A549 (cell line): ENCODE results near the gene RPRM. TPM values are rescaled to one million over a fixed set of nuclear protein-coding genes. Genes with fewer than 3 reads are reported as not detected.

ENCODE experiments used
- ATAC-seq, 2 experiments: fragments of 200-7000 bp in 1 of 2; fragments of >200 bp in 1 of 2; cut with Nextera tagmentation in 1 of 2; cut with Tn5 transposase in 1 of 2; 3 replicates each; pipeline versions ENCODE4 v1.8.0 to v1.9.1; 2018 to 2020; ENCODE audit warnings: mild to moderate bottlenecking in 1 of 2, moderate library complexity in 1 of 2
- CTCF ChIA-PET: fragments of 300-600 bp; sonication (Branson Sonifier 250); formaldehyde crosslinking; extraction: SDS; loops from one replicate; lab custom pipeline; 2021; ENCODE audit warnings: antibody characterized with exemption, inconsistent platforms; lab: Yijun Ruan, JAX
- POLR2A ChIA-PET: fragments of 350-600 bp; formaldehyde crosslinking; extraction: SDS; loops from one replicate; lab custom pipeline; 2021; ENCODE audit warnings: antibody characterized with exemption, inconsistent platforms; lab: Yijun Ruan, JAX
- DNase-seq, 2 experiments: peaks; one replicate each; pipeline versions ENCODE4 v3.0.0 to v3.0.0-alpha.2; 2011 to 2016; ENCODE audit warnings: low read depth in 1 of 2, low spot score in 1 of 2
- FAIRE-seq: peaks from 2 replicates; lab custom pipeline; 2011; peaks lifted over from hg19 to GRCh38; lab: Jason Lieb, UNC
- H3K27ac ChIP-seq, 2 experiments: fragments of >200 bp; sonication (Bioruptor Twin); formaldehyde crosslinking; 3 replicates each; pipeline ENCODE4 v1.5.1; 2016 to 2017
- H3K4me1 ChIP-seq: fragments of >200 bp; sonication (Bioruptor Twin); formaldehyde crosslinking; 3 replicates; pipeline ENCODE4 v1.6.1; 2016
- H3K4me2 ChIP-seq: fragments of >200 bp; sonication (Bioruptor Twin); formaldehyde crosslinking; 3 replicates; pipeline ENCODE4 v1.6.1; 2016
- H3K4me3 ChIP-seq: fragments of >200 bp; sonication (Bioruptor Twin); formaldehyde crosslinking; 3 replicates; pipeline ENCODE4 v1.5.1; 2016
- H3K9me3 ChIP-seq: fragments of >200 bp; sonication (Bioruptor Twin); formaldehyde crosslinking; 3 replicates; pipeline ENCODE4 v1.6.1; 2016
- CBX8 ChIP-seq: fragments of 200-600 bp; sonication (generic); IDR thresholded peaks from 2 replicates; pipeline ENCODE4 v1.6.1; 2016
- CEBPB ChIP-seq, 2 experiments: fragments of >200 bp in 1 of 2; sonication (Bioruptor Twin) in 1 of 2; formaldehyde crosslinking in 1 of 2; IDR thresholded peaks; 2 replicates each; pipeline ENCODE4 v1.6.1; 2012 to 2016
- CHD4 ChIP-seq: fragments of 200-600 bp; sonication (generic); IDR thresholded peaks from 2 replicates; pipeline ENCODE4 v1.6.1; 2016; ENCODE audit warnings: antibody characterized with exemption, mild to moderate bottlenecking, borderline replicate concordance
- CTCF ChIP-seq: fragments of >200 bp; sonication (Bioruptor Twin); formaldehyde crosslinking; IDR thresholded peaks from 3 replicates; pipeline ENCODE4 v1.5.1; 2016
- E2F6 ChIP-seq: IDR thresholded peaks from 2 replicates; pipeline ENCODE4 v1.6.1; 2012; ENCODE audit warnings: low read depth, borderline replicate concordance
- EHF ChIP-seq: fragments of 250-450 bp; sonication (Bioruptor Pico); IDR thresholded peaks from 2 replicates; pipeline ENCODE4 v1.5.0; 2020; ENCODE audit warnings: mild to moderate bottlenecking
- EHMT2 ChIP-seq: fragments of 200-600 bp; sonication (generic); IDR thresholded peaks from 2 replicates; pipeline ENCODE4 v1.6.1; 2016; ENCODE audit warnings: antibody characterized with exemption, low read depth, mild to moderate bottlenecking, moderate library complexity
- EP300 ChIP-seq, 2 experiments: fragments of >200 bp; sonication (Bioruptor Twin); formaldehyde crosslinking; IDR thresholded peaks; 2 replicates in 1 of 2; 3 replicates in 1 of 2; pipeline ENCODE4 v1.6.1; 2016 to 2017
- ESRRA ChIP-seq: fragments of 150-350 bp; IDR thresholded peaks from 2 replicates; pipeline ENCODE4 v1.6.1; 2014; ENCODE audit warnings: mild to moderate bottlenecking, low read length, borderline replicate concordance
- FOSB ChIP-seq: fragments of 250-450 bp; sonication (Bioruptor Pico); IDR thresholded peaks from 2 replicates; pipeline ENCODE4 v1.5.0; 2020; ENCODE audit warnings: mild to moderate bottlenecking, moderate library complexity
- FOXS1 ChIP-seq: fragments of 250-450 bp; sonication (Bioruptor Pico); IDR thresholded peaks from 2 replicates; pipeline ENCODE4 v1.5.0; 2020; ENCODE audit warnings: mild to moderate bottlenecking, moderate library complexity
- HES2 ChIP-seq: fragments of >200 bp; sonication (Bioruptor Twin); formaldehyde crosslinking; IDR thresholded peaks from 2 replicates; pipeline ENCODE4 v1.6.1; 2016
- HOXB5 ChIP-seq: fragments of 250-450 bp; sonication (Bioruptor Pico); IDR thresholded peaks from 2 replicates; pipeline ENCODE4 v1.5.0; 2020; ENCODE audit warnings: mild to moderate bottlenecking, moderate library complexity
- JUN ChIP-seq, 2 experiments: fragments of >200 bp; sonication (Bioruptor Twin); formaldehyde crosslinking; IDR thresholded peaks; 2 replicates in 1 of 2; 3 replicates in 1 of 2; pipeline ENCODE4 v1.6.1; 2016 to 2017
- JUNB ChIP-seq: fragments of >200 bp; sonication (Bioruptor Twin); formaldehyde crosslinking; IDR thresholded peaks from 2 replicates; pipeline ENCODE4 v1.6.1; 2016
- KDM1A ChIP-seq: fragments of 200-600 bp; sonication (generic); IDR thresholded peaks from 2 replicates; pipeline ENCODE4 v1.6.1; 2016; ENCODE audit warnings: low read depth, mild to moderate bottlenecking
- MAFK ChIP-seq: fragments of 450-650 bp; IDR thresholded peaks from 2 replicates; pipeline ENCODE4 v1.6.1; 2014; ENCODE audit not compliant: partially characterized antibody
- MYC ChIP-seq: IDR thresholded peaks from 2 replicates; pipeline ENCODE4 v1.6.1; 2012; ENCODE audit warnings: mild to moderate bottlenecking, inconsistent platforms, low read length, improper control_type of control experiment, borderline replicate concordance
- PHF8 ChIP-seq: fragments of 200-600 bp; sonication (generic); IDR thresholded peaks from 2 replicates; pipeline ENCODE4 v1.6.1; 2016; ENCODE audit warnings: low read depth, mild to moderate bottlenecking, antibody characterized with exemption, moderate library complexity, borderline replicate concordance
- POLR2AphosphoS2 ChIP-seq: conservative IDR thresholded peaks from 2 replicates; pipeline ENCODE4 v1.6.1; 2012; ENCODE audit warnings: low read length, improper control_type of control experiment, inconsistent platforms
- RCOR1 ChIP-seq: fragments of 150-350 bp; IDR thresholded peaks from 2 replicates; pipeline ENCODE4 v1.6.1; 2014; ENCODE audit warnings: antibody characterized with exemption, low read length, low read depth
- REST ChIP-seq: fragments of 200-600 bp; sonication (generic); IDR thresholded peaks from 2 replicates; pipeline ENCODE4 v1.6.1; 2016; ENCODE audit warnings: antibody characterized with exemption, mild to moderate bottlenecking, moderate library complexity
- SMC3 ChIP-seq: fragments of >200 bp; sonication (Bioruptor Twin); formaldehyde crosslinking; IDR thresholded peaks from 3 replicates; pipeline ENCODE4 v1.6.1; 2018; ENCODE audit warnings: inconsistent platforms
- TFCP2L1 ChIP-seq: fragments of 250-450 bp; sonication (Bioruptor Pico); IDR thresholded peaks from 2 replicates; pipeline ENCODE4 v1.5.0; 2021; ENCODE audit warnings: mild to moderate bottlenecking
- USF2 ChIP-seq: fragments of 450-650 bp; IDR thresholded peaks from 2 replicates; pipeline ENCODE4 v1.6.1; 2014; ENCODE audit warnings: antibody characterized with exemption
- ZC3H11A ChIP-seq: fragments of 450-650 bp; IDR thresholded peaks from 2 replicates; pipeline ENCODE4 v1.6.1; 2014; ENCODE audit warnings: antibody characterized with exemption, mild to moderate bottlenecking
- ZFP36 ChIP-seq: fragments of 450-650 bp; IDR thresholded peaks from 2 replicates; pipeline ENCODE4 v1.6.1; 2014; ENCODE audit warnings: borderline replicate concordance; ENCODE audit not compliant: partially characterized antibody
- ZNF302 ChIP-seq: fragments of 250-450 bp; sonication (Bioruptor Pico); IDR thresholded peaks from 2 replicates; pipeline ENCODE4 v1.9.0; 2021; ENCODE audit warnings: inconsistent platforms, mild to moderate bottlenecking, moderate library complexity
- WGBS: methylation state at CpG from one replicate; pipeline ENCODE4 v1.1.6; 2017; ENCODE audit errors: missing lambda C conversion rate; 5-methylcytosine and 5-hydroxymethylcytosine counted together
- polyA plus RNA-seq, 4 experiments: library from polyadenylated mRNA; depleted of rRNA in 3 of 4; stranded (reverse); fragments of >200 nt; fragmentation: RNase III in 1 of 4; extraction: RNeasy Plus Mini Kit Qiagen cat#74134 plus additional on column Dnase treatment in 1 of 4; gene quantifications; 2 replicates in 3 of 4; 3 replicates in 1 of 4; pipeline ENCODE4 v1.2.3, GENCODE V29; 2011 to 2017

RPRM gene
- polyA plus RNA-seq, 2 of the 4 experiments (the other 2 are of a cell fraction), result not detected

- Histone ChIP-seq H3K4me1 (no peaks in the 10 kb centered on the region), H3K4me3 (no peak overlapping the region), H3K9me3 (no peaks in the 10 kb centered on the region), H3K27ac (no peak overlapping the region), H3K4me2 (no peak overlapping the region)
- DNase-seq (no peak), FAIRE-seq (no peak), ATAC-seq (peak; percentile 30 to 47; a peak in 2 of 6 replicates)
- CTCF ChIA-PET, result interaction anchor here (0.6 kb wide), 1 partner anchor 89 kb away, joined by 3 read pairs; no protein-coding TSS in a partner anchor
- POLR2A ChIA-PET, result no interaction called here
- WGBS, result 16% methylated on average over 9 of the region's 14 CpGs
- TF ChIP-seq CTCF (no peak), POLR2AphosphoS2 (no peak), MYC (no peak), HOXB5 (CRISPR knock-in tag) (no peak), PHF8 (no peak), E2F6 (no peak), USF2 (no peak), FOSB (CRISPR knock-in tag) (no peak), ZC3H11A (no peak), EP300 (IDR thresholded peaks at IDR 0.05) (no peak), JUNB (no peak), REST (no peak), TFCP2L1 (CRISPR knock-in tag) (no peak), ZNF302 (CRISPR knock-in tag) (no peak), RCOR1 (no peak), HES2 (no peak), CBX8 (no peak), CEBPB (IDR thresholded peaks at IDR 0.05) (no peak)
Observed at GRCh38 chr2:153497938-153498629, 19.5 kb upstream of the RPRM start.

- Histone ChIP-seq H3K4me2 (no peak overlapping the region), H3K4me3 (no peak overlapping the region), H3K27ac (no peak overlapping the region), H3K4me1 (no peaks in the 10 kb centered on the region), H3K9me3 (no peaks in the 10 kb centered on the region)
- FAIRE-seq (no peak), ATAC-seq (0 out of 6 replicates have a peak, but pooled peaks of 1 of the 2 experiments have one; percentile 19), DNase-seq (no peak)
- WGBS, result 9% methylated on average over 1 of the region's 1 CpG
- ChIA-PET POLR2A (no interaction called here), CTCF (interaction anchor here (0.6 kb wide), 1 partner anchor 41 kb away, joined by 3 read pairs; no protein-coding TSS in a partner anchor)
- TF ChIP-seq CHD4, result no peak
- TF ChIP-seq HOXB5 (CRISPR knock-in tag), result no peak
- TF ChIP-seq ESRRA, result no peak
- TF ChIP-seq FOXS1, result no peak
- no peak for TF ChIP-seq ZFP36
- no peak for TF ChIP-seq CEBPB (IDR thresholded peaks at IDR 0.05)
- no peak for TF ChIP-seq EHMT2
- TF ChIP-seq JUN (IDR thresholded peaks at IDR 0.05), result no peak
- TF ChIP-seq KDM1A, result no peak
- no peak for TF ChIP-seq SMC3
- TF ChIP-seq EHF (CRISPR knock-in tag), result no peak
- TF ChIP-seq MAFK, result no peak
Observed at GRCh38 chr2:153495725-153496124, 17.2 kb upstream of the RPRM start.
